Measurements from ENCODE around the gene HMGXB3.

- TF ChIP-seq CTCF (IDR thresholded peaks at IDR 0.05) (no peak), POLR2A (IDR thresholded peaks at IDR 0.05) (no peak)
Observed at GRCh38 chr5:150046031-150046430, 45.5 kb downstream of the HMGXB3 start.

All from thyroid gland (tissue), 4 donors.